NCI-H526 (cell line): ENCODE data around the gene TEKT2.

Experiments
- DNase-seq, 2 experiments: peaks; one replicate each; lab custom pipeline; 2025; lab: John Stamatoyannopoulos, UW

The TEKT2 gene

DNA sequence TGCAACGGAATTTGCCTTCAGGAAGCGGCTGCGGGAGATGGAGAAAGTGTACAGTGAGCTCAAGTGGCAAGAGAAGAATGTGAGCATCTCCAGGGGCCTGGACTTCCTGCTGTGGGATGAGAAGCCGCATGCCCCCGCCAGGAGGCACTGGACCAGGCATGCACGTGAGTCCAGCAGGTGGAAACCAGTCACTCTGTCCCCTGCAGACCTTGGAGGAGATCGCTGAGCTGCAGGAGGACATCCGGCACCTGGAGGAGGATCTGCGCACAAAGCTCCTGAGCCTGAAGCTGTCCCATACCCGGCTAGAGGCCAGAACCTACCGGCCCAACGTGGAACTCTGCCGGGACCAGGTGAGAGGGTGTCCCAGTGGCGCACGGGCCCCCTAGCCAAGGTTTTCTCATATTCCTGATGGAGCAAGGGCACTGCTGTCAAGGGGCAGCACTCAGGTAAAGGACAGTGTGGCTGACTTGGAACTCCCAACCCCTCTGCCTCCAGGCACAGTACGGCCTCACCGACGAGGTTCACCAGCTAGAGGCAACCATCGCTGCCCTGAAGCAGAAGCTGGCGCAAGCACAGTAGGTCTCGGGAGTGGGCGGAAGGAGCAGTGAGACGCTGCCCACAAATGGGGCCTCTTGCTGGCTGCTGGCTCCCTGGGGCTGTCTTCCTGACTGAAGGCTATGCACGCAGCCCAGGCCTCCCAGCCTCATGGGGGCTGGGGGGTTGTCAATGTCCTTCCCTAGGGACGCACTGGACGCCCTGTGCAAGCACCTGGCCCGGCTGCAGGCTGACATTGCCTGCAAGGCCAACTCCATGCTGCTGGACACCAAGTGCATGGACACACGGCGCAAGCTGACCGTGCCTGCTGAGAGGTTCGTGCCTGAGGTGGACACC lies 3.6 kb downstream of the TEKT2 start:
- no peak for DNase-seq

DNA sequence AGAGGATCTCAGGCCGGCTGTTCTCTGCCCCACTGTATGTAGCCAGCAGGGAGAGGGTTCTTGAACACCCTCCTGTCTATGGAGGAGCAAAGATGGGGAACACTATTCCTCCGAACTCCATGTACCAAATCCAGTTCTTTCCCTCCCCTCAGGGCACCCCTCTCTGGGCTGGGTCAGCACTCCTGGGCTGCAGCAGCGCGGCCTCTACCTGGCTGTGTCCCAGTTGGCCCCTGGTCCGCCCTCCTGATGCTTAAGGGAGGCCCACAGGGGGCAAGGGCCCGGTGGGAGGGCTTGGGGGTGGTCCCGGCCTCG lies 4.3 kb downstream of the TEKT2 start:
- no peak for DNase-seq

DNA sequence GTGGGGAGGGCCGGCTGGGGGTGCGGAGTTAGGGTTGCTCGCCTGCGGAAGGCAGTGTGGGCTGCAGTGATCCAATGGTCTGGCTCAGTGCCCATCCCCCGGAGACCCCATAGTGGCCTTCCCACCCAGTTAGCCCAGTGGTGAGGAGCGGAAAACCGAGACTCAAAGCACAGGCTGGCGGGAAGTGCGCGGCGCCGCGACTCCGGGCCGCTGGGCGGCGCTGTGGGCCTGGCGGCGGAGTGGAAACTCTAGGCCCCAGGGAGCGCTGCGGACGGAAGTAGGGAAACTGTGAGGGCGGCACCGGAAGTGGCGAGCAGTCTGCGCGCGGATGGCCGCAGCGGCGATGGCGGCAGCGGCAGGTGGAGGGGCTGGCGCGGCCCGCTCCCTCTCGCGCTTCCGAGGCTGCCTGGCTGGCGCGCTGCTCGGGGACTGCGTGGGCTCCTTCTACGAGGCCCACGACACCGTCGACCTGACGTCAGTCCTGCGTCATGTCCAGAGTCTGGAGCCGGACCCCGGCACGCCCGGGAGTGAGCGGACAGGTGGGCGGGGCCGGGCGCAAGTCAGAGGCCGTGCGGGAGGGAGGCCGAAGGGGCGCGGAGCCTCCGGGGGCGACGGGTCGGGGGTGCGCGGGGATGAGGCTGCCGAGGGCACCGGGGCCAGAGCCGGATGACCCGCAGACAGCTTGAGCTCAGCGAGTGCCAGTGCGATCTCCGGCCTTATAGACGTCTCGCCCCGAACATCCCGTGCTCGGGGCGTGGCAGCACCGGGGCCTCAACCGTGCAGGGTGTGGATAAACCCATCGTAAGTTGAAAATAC lies 4.9 kb downstream of the TEKT2 start, which contains the start of gene ADPRS:
Gene ADPRS, plus strand, starts transcription at position 316 of the 816 bp plus-strand sequence. Its CDS starts 13 bp downstream, at position 329.
- DNase-seq: peak; percentile 84 to 98

DNA sequence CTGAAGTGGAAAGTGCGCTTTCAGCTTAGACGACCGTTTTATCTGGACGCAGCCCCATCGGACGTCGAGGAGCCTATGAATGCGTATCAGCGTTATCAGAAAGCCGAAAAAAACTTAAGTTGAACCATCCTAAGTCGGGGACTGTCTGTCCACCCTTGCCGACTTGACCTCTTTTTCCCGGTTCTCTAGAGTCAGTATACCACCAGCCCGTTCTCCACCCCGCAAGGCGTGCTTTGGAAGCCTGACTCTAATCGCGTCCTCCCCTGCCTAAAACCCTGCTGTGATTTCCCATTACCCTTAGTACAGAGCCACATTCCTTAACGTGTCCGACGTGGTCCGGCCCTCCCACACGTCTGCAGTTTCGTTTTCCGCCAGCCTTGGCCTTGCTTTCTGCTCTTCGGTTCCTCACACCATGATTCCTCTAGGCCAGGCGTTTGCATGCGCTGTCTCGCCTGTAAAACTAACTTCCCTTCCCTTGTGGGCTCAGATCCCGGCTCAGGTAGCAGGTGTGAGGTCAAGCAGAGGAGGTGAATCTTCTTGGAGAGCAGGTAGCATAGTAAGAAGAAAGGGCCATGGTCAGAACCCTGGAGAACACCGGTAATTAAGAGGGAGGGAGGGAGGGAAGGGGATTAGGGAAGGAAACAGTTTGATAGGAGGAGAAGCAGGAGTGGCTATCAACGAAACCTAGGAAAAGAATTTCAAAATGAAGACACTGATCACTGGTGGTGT lies 5.7 kb downstream of the TEKT2 start:
- DNase-seq: no peak

DNA sequence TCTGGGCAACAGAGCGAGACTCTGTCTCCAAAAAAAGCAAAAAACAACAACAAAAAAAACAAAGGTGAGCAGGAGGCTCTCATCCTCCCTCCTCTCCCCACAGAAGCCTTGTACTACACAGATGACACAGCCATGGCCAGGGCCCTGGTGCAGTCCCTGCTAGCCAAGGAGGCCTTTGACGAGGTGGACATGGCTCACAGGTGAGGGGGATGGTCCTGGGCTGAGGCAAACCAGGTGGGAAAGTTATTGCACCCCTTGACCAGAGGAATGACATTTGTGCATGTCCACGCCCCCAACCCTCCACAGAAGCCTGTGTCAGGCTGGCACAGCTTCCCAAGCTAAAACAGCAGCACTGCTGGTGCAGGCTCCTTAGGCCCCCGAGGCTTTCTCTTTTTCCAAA lies 7.2 kb downstream of the TEKT2 start:
- DNase-seq: no peak

DNA sequence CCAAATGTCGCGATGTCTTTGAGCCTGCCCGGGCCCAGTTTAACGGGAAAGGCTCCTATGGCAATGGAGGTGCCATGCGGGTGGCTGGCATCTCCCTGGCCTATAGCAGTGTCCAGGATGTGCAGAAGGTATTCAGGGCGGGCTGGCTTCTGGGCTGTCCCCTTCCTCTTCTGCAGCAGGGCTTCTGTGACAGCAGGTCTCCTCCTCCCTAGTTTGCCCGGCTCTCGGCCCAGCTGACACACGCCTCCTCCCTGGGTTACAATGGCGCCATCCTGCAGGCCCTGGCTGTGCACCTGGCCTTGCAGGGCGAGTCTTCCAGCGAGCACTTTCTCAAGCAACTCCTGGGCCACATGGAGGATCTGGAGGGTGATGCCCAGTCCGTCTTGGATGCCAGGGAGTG lies 7.8 kb downstream of the TEKT2 start:
- no peak for DNase-seq

DNA sequence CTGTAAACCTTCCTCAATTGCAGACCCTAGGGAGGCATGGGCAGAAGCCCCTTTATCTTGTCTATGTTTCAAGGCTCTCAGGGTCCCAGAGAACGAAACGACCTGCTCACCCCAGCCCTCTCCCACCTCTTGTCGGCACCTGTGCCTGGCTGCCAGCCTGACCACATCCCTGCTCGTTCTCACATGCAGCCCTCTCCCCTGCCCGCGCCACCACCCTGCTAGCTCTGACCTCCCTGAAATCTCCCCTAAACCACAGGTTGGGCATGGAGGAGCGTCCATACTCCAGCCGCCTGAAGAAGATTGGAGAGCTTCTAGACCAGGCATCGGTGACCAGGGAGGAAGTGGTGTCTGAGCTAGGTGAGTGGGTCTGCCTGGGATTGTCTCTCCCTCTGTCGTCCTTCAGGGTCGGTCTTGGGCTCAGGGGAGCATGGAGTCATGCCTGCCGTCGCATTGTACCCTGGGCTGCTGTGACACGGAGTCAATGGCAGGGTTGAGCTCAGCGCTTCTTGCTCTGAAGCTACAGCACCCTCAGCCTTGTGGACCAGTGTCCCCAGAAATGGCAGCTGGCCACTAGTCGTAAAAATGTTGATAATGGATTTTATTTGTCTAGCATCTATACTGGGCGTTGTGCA lies 8.4 kb downstream of the TEKT2 start:
- no peak for DNase-seq

DNA sequence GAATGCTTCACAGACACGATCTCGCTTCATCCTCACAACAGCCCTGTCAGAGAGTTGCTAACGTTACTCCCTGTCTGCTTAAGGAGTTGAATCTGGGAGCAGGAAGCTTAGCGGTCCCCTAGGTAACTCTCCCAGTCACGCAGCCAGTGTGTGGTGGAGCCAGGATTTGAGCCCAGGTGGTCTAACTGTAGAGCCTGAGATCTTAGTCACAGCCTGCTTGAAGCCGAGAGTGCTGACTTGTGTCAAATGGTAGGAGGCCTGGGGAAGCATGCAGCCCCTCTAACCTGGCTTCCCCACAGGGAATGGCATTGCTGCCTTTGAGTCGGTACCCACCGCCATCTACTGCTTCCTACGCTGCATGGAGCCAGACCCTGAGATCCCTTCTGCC lies 8.9 kb downstream of the TEKT2 start:
- no peak for DNase-seq

DNA sequence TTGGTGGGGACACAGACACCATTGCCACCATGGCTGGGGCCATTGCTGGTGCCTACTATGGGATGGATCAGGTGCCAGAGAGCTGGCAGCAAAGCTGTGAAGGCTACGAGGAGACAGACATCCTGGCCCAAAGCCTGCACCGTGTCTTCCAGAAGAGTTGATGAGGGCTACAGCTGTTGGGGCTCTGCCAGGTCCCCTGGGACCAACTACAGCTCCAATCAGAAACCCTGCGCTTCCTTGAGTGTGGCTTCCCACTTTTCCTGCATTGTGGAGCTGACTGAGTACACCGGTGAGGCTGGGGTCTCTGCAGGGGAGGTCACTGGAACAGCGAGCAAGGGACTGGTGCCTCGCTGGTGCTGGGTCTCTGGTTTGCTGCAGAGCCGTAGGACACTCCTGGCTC lies 9.3 kb downstream of the TEKT2 start:
- DNase-seq: no peak

DNA sequence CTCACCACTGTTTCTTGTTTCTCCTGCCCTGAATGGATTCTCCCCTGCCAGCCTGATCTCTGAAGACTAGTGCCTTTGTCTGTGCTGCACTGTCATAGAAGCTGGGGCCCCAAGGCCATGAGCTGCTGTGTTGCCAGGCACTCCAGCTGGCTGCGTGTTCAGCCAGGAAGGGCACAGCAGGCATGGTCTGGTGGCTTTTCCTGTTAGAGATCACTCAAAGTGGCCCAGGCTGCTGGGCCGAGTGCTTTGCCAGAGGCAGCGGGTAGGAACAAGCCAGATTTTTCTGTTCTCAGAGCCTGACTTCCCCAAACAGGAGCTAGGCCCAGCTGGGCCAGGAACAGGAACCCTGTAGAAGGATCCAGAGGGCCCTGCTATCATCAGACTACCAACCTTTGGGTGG lies 10.0 kb downstream of the TEKT2 start:
- no peak for DNase-seq

DNA sequence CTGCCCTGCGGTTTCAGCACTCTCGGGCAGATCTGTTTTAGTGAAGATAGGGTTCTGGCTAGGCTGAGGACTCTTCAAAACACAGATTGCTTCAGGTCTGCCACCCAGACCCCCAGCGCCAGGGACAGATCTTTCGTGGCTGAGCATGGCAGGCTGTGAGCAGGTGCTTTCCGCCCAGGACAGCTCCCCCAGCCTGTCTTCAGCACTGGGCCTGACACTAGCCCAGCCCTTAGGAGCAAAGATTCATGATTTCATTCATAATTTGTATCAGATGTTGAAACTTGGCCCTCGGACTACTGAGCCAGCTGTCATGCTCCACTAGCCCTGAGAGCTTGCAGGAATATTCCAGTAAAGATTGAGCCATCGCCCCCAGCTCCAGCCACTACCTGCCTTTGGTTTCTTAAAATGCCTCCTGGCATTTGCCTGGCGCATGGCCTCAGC lies 10.7 kb downstream of the TEKT2 start:
- DNase-seq: no peak

DNA sequence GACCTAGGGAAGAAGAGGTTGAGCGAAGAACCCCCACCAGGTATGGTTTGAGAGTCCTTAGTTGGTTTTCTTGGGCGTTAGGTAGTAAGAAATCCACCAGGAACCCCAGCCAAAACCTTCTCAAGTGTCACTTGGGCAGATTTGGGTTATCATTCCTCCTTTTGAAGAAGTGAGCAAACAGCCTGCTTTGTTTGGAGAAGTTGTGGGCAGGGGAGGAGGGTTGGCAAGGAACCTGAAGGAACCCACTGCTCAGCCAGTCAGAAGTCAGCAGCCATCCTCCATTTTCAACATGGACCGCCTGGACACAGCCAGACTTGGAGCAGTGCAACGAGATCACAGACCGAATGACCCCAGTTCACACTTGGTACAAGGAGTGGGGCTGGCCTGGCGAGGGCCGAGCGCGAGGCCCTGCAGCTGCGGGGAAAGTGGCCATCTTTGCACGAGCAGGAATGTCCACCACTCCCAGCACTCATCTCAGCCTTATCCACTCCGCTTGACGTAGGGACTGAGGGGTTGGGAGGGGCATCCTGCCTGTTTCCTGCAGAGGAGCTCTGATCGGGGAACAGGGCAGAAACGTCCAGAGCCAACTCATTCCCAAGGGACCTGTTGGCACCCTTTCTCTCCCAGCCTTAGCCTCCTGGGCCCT lies 12.0 kb downstream of the TEKT2 start:
- peak in 1 of 2 experiments; percentile 27 for DNase-seq

DNA sequence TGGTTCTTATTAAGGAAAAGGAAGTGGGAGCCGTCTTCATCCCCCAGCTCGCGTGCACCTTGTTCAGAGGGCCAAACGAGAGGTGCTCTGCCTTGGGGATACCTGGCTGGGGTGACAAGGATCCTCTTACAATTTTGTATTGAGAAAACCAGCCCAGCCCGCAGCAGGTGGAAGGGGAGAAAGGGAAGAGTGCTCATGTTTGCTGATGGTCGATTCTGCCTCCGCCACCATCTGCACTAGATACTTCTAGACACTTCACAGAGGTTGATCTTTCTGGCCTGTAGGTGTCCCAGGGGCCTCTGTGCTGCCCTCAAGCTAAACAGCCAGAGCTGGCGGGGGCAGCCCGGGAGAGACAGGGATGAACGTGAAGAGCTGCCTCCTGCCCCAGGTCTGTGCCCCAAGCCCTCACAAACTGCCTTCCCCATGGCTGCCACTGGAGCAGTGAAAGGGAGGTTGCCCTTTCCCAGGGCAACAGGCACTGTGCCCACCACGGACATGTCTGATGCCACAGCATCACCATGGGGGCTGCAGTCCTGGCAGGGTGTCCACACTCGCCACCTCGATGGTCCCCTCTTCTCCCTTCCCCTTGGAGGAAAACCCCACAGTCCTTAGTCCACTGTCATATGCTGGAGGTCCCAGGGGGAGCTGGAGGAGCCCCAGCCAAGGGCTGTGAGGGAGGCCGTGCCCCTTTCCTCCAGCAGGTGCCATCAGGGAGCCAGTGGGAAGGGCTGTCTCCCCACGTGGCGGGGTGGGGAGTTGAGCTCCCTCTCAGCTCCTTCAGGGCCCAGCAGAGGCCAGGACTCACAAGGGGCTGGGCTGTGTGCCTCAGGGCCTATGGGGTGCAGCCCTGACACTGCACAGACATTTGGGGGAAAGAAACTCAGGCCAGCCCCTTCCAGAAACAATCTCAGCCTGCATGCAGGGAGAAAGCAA lies 12.9 kb downstream of the TEKT2 start:
- DNase-seq: peak; percentile 44 to 78

DNA sequence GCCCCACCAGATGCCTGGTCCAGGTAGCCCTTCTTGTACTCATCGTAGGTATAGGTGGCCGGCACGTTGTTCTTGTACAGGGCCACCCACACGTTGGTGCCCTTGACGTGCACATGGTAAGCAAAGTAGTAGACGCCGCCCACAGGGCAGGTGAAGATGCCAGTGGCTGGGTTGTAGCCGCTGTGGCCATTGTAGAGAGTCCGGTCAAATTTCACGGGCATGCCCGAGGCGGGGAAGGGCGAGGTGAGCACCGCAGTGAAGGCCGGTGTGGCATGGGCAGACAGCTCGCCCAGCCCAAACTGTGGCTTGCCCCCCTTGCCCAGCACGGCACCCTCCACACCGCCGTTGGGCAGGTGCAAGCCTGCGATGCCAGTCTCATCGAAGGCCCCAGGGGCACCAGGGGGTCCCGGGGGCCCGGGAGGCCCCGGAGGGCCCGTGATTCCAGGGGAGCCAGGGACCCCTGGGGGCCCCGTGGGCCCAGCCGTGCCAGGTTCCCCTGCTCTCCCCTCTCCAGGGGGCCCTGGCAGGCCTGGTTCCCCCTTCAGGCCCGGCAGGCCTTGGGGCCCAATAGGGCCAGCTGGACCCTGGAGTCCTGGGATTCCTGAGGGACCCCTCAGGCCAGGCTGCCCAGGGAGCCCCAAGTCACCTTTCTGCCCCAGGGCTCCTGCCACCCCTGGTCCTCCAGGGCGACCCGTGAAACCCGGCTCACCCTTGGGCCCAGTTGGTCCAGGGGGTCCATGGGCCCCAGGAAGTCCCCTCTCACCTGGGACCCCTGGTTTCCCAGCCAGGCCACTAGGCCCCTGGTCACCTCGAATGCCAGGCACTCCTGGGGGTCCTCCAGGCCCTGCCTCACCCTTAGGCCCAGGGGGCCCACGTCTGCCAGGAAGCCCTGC lies 14.0 kb downstream of the TEKT2 start:
- no peak for DNase-seq

DNA sequence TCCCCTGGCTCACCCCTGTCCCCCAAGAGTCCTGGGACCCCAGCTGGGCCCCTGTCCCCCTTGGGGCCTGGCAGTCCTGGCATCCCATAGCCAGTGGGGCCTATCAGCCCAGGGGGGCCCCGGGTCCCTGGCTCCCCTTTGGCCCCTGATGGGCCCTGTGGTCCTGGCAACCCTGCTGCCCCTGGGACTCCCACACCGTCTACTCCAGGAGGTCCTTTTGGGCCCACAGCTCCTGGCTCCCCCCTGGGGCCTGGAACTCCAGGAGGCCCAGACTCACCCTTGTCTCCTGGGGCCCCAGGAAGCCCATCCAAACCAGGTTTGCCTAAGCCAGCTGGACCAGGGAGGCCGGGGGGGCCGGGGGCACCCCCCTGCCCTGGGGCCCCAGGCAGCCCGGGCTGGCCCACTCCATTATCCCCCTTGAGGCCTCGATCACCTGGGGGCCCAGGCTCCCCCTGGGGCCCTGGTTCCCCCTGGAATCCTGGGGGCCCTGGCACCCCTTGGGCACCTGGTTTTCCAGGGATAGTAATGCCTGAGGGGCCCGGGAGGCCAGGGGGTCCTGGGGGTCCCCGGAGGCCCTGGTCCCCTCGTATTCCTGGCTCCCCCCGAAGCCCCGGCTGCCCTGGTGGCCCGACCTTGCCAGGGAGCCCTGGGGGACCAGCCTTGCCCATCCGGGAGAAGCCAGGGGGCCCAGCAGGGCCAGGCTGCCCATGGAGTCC lies 14.9 kb downstream of the TEKT2 start:
- DNase-seq: no peak

DNA sequence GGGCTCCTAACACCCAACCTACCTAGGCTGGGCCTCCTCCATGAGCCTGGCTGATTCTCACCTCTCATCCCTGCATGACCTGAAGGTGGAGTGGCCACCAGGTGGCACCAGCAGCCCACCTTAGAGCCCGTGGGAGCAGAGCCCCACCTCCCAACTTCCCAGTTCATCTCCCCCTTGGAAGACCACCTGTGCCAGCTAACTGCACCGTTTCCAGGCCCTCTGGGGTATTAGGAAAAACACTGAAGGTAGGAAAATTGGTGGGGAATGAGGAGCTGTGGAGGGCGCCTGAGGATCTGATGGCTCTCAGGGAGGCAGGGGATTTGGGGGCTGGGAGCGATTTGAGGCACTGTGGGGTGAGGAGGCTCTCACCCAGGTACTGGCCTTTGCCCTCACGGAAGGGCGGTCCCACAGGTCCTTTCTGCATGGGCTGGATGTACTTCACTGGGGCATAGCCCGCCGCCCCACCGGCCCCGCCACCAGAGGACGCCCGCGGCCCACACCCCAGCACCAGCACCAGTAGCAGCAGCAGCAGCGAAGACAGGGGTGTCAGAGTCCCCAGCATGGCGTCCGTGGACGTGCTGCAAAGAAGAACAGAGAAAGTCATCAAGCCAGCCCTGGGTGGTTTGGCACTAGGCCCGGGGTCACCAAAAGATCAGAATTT lies 15.9 kb downstream of the TEKT2 start:
- DNase-seq: peak; percentile 75 to 95

DNA sequence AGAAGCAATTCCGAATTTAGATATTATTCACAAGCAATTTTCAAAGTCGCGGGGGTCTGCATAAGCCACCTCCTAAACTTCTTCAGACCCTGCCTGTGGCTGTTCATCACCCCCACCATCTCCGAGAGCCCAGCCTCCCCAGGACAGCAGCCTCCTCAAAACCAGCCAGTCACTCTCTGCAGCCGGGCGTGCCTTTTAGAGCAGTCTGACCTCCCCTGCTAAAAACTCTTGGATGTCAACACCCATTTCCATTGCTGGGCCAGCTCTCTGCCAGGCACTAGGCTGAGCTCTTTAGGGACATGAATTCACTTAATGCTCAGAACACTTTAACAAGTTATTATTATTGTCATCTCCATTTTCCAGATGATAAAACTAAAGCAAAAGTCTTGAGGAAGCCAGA lies 16.5 kb downstream of the TEKT2 start:
- no peak for DNase-seq

DNA sequence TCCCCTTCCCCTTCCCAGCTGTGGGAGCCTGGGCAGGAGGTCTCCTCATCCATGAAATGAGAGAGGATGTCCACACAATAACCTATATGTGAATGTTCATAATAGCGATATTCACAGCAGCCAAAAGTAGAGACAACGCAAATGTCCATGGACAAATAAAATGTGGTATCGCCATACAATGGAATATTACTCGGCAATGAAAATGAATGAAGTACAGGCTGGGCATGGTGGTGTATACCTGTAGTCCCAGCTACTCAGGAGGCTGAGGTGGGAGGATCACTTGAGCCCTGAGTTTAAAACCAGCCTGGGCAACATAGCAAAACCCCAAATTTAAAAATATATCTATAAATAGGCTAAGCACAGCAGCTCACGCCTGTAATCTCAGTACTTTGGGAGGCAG lies 17.7 kb downstream of the TEKT2 start:
- no peak for DNase-seq
